ENCODE data around the gene CPXM2. TPM values are rescaled to one million over a fixed set of nuclear protein-coding genes. Genes with fewer than 3 reads are reported as not detected.

Gene CPXM2
- 0.31 TPM for total RNA-seq

GRCh38 chr10:123891144-123892071 lies at the start of gene CPXM2:
CPXM2 (minus strand) TSS chr10:123891807; CDS start chr10:123891659, 148 bp downstream.

Other genes with a start within 250 kb of the CPXM2 start
- gene GPR26, start 225.5 kb downstream of the CPXM2 start, total RNA-seq: 2.8 TPM
- gene CHST15, start 201.8 kb upstream of the CPXM2 start, total RNA-seq: 64.8 TPM

All from parietal lobe (tissue), 1 donor.